ENCODE results near the gene RNF126.

DNA sequence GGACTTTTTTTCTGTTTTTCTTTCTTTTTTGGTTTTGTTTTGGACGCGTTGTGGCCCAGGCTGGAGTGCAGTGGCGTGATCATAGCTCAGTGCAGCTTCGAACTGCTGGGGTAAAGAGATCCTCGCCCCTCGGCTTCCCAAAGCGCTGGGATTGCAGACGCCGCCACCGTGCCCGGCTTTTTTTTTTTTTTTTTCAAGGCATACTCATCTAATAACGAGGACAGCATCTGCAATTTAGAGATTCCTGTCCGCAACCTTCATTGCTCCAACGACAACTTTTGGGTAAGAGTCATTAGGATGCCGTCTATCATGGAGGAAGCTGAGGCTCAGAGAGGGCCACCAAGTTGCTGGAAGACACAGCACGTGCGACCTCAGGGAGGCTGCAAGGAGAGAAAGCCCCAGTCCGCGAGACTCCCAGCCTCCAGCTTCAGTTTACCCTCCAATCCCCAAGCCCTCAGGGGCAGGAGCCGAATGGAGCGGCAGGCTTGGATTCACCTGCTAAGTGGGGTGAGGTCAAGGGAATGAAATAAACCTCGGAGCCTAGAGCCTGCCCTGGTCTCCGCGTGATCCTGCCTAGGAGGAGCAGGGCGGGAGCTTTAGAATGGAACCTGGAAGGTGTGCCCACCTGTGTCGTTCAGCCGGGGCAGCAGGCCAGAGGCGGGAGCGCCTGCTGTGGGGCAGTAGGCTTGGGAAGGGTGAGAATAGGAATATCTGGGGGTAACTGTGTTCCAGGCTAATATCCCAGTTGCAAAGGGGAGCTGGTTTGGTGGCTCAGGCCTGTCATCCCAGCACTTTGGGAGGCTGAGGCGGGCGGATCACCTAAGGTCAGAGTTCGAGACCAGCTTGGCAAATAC is 29.0 kb downstream of the RNF126 start:
- no peak for TF ChIP-seq EZH2phosphoT487 (IDR thresholded peaks at IDR 0.05; ENCODE audit: borderline replicate concordance, low read length)
- TF ChIP-seq, protein P1, sequence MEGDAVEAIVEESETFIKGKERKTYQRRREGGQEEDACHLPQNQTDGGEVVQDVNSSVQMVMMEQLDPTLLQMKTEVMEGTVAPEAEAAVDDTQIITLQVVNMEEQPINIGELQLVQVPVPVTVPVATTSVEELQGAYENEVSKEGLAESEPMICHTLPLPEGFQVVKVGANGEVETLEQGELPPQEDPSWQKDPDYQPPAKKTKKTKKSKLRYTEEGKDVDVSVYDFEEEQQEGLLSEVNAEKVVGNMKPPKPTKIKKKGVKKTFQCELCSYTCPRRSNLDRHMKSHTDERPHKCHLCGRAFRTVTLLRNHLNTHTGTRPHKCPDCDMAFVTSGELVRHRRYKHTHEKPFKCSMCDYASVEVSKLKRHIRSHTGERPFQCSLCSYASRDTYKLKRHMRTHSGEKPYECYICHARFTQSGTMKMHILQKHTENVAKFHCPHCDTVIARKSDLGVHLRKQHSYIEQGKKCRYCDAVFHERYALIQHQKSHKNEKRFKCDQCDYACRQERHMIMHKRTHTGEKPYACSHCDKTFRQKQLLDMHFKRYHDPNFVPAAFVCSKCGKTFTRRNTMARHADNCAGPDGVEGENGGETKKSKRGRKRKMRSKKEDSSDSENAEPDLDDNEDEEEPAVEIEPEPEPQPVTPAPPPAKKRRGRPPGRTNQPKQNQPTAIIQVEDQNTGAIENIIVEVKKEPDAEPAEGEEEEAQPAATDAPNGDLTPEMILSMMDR (IDR thresholded peaks at IDR 0.05; ENCODE audit: low read depth, low read length, poor library complexity, severe bottlenecking), result no peak

Measured in DOHH2 (cell line).